Measurements from ENCODE around the gene NLK.
"Not testable (repeated sequence)": the region's sequence is repeated elsewhere in the genome, so short reads cannot be mapped to it uniquely, and the experiment has no call there.

NLK gene

GRCh38 chr17:28204751-28205150 is 162.3 kb downstream of the NLK start:
- no peak for DNase-seq

GRCh38 chr17:28206292-28206691 is 163.8 kb downstream of the NLK start:
- DNase-seq = no peak

GRCh38 chr17:28211811-28212210 is 169.3 kb downstream of the NLK start:
- DNase-seq = no peak

DNA sequence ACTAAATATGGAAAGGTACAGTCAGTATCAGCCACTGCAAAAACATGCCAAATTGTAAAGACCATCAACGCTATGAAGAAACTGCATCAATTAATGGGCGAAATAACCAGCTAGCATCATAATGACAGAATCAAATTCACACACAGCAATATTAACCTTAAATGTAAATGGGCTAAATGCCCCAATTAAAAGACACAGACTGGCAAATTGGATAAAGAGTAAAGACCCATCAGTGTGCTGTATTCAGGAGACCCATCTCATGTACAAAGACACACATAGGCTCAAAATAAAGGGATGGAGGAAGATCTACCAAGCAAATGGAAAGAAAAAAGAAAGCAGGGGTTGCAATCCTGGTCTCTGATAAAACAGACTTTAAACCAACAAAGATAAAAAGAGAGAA is 171.1 kb downstream of the NLK start:
- DNase-seq = not testable (repeated sequence)

DNA sequence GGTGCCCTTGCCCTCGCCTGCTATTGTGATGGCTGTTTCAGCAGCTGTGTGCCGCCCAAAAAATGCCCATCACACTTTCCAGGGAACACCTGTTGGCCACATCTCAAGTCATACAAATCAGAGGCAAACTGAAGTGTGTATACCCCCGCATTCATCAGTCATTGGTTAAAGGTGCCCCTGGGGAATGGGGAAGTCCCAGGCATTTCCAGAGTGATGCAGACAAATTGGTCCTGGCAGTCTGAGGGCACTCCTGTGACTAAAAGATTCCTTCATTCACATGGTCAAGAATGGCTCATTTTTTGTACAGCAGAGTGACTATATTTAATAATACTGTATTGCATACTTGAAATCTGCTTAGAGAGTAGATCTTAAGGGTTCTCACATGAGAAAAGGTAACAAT is 173.6 kb downstream of the NLK start:
- no peak for DNase-seq

- no peak for DNase-seq
Measured at GRCh38 chr17:28216528-28216927, 174.1 kb downstream of the NLK start.

DNA sequence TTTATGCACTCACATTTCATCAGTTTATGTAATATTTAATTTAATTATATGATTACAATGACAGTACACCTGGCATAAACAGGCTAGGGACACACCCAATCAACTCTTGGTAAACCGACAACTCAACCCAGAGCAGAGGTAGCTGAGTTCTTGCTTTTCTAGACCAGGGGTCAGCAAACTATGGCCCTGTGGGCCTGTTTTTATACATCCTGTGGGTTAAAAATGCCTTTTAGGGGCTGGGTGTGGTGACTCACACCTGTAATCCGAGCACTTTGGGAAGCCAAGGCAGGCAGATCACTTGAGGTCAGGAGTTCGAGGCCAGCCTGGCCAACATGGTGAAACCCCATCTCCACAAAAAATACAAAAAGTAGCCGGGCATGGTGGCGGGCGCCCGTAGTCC is 177.3 kb downstream of the NLK start:
- DNase-seq = no peak

DNA sequence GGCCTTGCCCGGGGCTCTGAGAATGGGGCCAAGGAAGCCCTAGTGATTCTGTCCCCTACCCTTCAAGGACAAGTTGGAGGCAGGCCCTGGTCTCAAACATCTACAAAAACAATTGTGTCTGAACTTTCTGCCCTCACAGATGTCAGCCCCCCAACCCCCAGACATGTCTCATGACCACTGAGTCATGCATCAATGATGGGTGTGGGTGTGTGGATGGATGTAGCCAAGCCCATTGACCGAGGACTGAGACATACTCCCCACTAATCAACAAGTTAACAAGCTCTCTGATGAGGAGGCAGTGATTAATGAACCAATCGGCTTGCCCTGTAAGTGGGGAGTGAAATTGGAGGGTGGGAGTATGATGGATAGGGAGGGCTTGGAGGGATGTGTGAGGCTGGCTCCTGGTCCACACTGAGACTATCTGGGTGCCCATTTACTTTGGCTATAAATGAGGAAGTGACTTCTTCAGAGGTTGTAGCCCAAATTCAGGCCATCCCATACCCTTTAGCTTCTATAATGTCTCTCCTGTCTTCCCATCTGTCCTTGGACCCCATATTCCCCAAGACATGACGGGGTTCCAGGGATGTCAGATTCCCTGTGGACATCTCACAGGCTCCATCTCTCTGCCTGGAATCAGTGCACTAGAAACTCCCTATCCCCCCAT is 179.4 kb downstream of the NLK start:
- DNase-seq = no peak

GRCh38 chr17:28225271-28225670 is 182.8 kb downstream of the NLK start:
- no peak for DNase-seq

GRCh38 chr17:28225867-28226266 is 183.4 kb downstream of the NLK start:
- DNase-seq = no peak

- no peak for DNase-seq
Measured at GRCh38 chr17:28226563-28227315, 184.3 kb downstream of the NLK start.

DNA sequence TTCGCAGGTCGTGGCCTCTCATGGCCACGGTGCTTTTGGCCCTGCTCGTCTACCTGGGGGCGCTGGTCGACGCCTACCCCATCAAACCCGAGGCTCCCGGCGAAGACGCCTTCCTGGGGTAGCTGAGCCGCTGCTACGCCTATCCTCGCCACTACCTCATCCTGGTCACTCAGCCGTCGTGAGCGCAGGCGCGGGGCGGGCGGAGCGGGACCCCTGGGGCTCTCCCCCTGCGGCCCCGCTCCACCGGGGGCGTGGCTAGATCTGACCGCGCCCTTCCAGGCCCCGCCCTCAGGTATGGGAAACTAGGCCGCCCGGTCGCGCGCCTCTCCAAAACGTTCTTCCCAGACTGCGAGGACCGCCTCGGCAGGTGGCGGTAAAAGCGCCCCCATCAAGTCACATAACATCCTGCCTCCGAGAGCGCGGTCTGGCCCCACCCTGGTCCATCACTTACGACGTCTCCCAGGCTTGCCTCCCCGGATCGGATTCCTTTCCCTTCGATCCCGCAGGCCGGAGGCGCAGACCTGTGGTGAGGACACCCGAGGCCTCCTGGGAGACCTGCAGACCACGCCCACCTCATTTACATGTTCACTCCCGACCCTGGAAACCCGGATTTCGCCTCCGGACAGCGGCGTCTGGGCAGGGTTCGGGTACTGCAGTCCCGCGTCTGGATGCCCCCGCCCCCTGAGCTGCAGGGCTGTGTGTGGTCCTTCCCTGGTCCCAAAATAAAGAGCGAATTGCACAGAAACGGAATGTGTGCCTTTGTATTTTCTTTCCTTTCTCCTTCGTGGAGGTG is 185.0 kb downstream of the NLK start:
- peak in 1 of 2 donors; percentile 16 for DNase-seq

GRCh38 chr17:28228109-28228840 is 185.8 kb downstream of the NLK start:
- no peak for DNase-seq

GRCh38 chr17:28228986-28229729 is 186.7 kb downstream of the NLK start:
- DNase-seq = no peak

GRCh38 chr17:28230011-28230410 is 187.5 kb downstream of the NLK start:
- no peak for DNase-seq

- not testable (repeated sequence) for DNase-seq
Measured at GRCh38 chr17:28230607-28231006, 188.1 kb downstream of the NLK start.

GRCh38 chr17:28231624-28232023 is 189.1 kb downstream of the NLK start:
- not testable (repeated sequence) for DNase-seq

- peak in 1 of 2 donors; percentile 23 for DNase-seq
Measured at GRCh38 chr17:28232966-28233870, 190.7 kb downstream of the NLK start.

- not testable (repeated sequence) for DNase-seq
Measured at GRCh38 chr17:28233872-28234856, 191.7 kb downstream of the NLK start.

Data from CD4-positive, alpha-beta T cell treated with Interleukin-4 for 1 hour (primary cell).